ENCODE data around the gene SLC24A4. TPM values are rescaled to one million over a fixed set of nuclear protein-coding genes. Genes with fewer than 3 reads are reported as not detected.

Gene SLC24A4
- total RNA-seq, 1 experiment from 2014 or later, result not detected

- no peak overlapping the region for H3K4me3 Mint-ChIP-seq (ENCODE audit: low read depth, unreplicated experiment)
- no peak for DNase-seq
- CTCF ChIA-PET, result no interaction called here
- H3K36me3 Mint-ChIP-seq (ENCODE audit: insufficient read depth, unreplicated experiment), result no peaks in the 10 kb centered on the region
- H3K9me3 Mint-ChIP-seq (ENCODE audit: low read depth, unreplicated experiment), result no peaks in the 10 kb centered on the region
- H3K27me3 Mint-ChIP-seq (ENCODE audit: unreplicated experiment), result peaks cover 80% of the 10 kb centered on the region
- H3K4me1 Mint-ChIP-seq (ENCODE audit: low read depth, unreplicated experiment), result no peaks in the 10 kb centered on the region
- no TSS peak for BruUV-seq (replicated peaks)
- intact Hi-C loops (cut with micrococcal nuclease; ENCODE audit: unreplicated experiment), result no loop called here
- TF ChIP-seq CTCF (IDR thresholded peaks at IDR 0.05; ENCODE audit: unreplicated experiment), result no peak
- no peak overlapping the region for H3K27ac Mint-ChIP-seq (ENCODE audit: unreplicated experiment)
These were observed 89.9 kb downstream of the SLC24A4 start for GRCh38 chr14:92412912-92413311.

- no peak for DNase-seq
- no peak overlapping the region for H3K4me3 Mint-ChIP-seq (ENCODE audit: low read depth, unreplicated experiment)
- intact Hi-C loops (cut with micrococcal nuclease; ENCODE audit: unreplicated experiment), result no loop called here
- CTCF ChIA-PET, result no interaction called here
- BruUV-seq (replicated peaks), result no TSS peak
- no peaks in the 10 kb centered on the region for H3K36me3 Mint-ChIP-seq (ENCODE audit: insufficient read depth, unreplicated experiment)
- no peaks in the 10 kb centered on the region for H3K9me3 Mint-ChIP-seq (ENCODE audit: low read depth, unreplicated experiment)
- H3K27ac Mint-ChIP-seq (ENCODE audit: unreplicated experiment), result no peak overlapping the region
- no peaks in the 10 kb centered on the region for H3K4me1 Mint-ChIP-seq (ENCODE audit: low read depth, unreplicated experiment)
- TF ChIP-seq CTCF (IDR thresholded peaks at IDR 0.05; ENCODE audit: unreplicated experiment), result no peak
- peaks cover 75% of the 10 kb centered on the region for H3K27me3 Mint-ChIP-seq (ENCODE audit: unreplicated experiment)
These were observed 90.4 kb downstream of the SLC24A4 start for GRCh38 chr14:92413379-92413778.

GRCh38 chr14:92414690-92415445, 91.9 kb downstream of the SLC24A4 start:
- H3K9me3 Mint-ChIP-seq (ENCODE audit: low read depth, unreplicated experiment), result no peaks in the 10 kb centered on the region
- no peak overlapping the region for H3K27ac Mint-ChIP-seq (ENCODE audit: unreplicated experiment)
- H3K4me3 Mint-ChIP-seq (ENCODE audit: low read depth, unreplicated experiment), result no peak overlapping the region
- DNase-seq, result no peak
- H3K4me1 Mint-ChIP-seq (ENCODE audit: low read depth, unreplicated experiment), result no peaks in the 10 kb centered on the region
- CTCF ChIA-PET, result no interaction called here
- intact Hi-C loops (cut with micrococcal nuclease; ENCODE audit: unreplicated experiment), result no loop called here
- H3K27me3 Mint-ChIP-seq (ENCODE audit: unreplicated experiment), result peaks cover 69% of the 10 kb centered on the region
- BruUV-seq (replicated peaks), result no TSS peak
- H3K36me3 Mint-ChIP-seq (ENCODE audit: insufficient read depth, unreplicated experiment), result no peaks in the 10 kb centered on the region
- no peak for TF ChIP-seq CTCF (IDR thresholded peaks at IDR 0.05; ENCODE audit: unreplicated experiment)

- no peaks in the 10 kb centered on the region for H3K4me1 Mint-ChIP-seq (ENCODE audit: low read depth, unreplicated experiment)
- CTCF ChIA-PET, result no interaction called here
- H3K4me3 Mint-ChIP-seq (ENCODE audit: low read depth, unreplicated experiment), result no peak overlapping the region
- no peaks in the 10 kb centered on the region for H3K9me3 Mint-ChIP-seq (ENCODE audit: low read depth, unreplicated experiment)
- H3K27ac Mint-ChIP-seq (ENCODE audit: unreplicated experiment), result no peak overlapping the region
- peaks cover 72% of the 10 kb centered on the region for H3K27me3 Mint-ChIP-seq (ENCODE audit: unreplicated experiment)
- DNase-seq, result no peak
- TF ChIP-seq CTCF (IDR thresholded peaks at IDR 0.05; ENCODE audit: unreplicated experiment), result no peak
- intact Hi-C loops (cut with micrococcal nuclease; ENCODE audit: unreplicated experiment), result no loop called here
- H3K36me3 Mint-ChIP-seq (ENCODE audit: insufficient read depth, unreplicated experiment), result no peaks in the 10 kb centered on the region
- no TSS peak for BruUV-seq (replicated peaks)
These were observed 93.0 kb downstream of the SLC24A4 start for GRCh38 chr14:92415969-92416368.
